Colonic mucosa (tissue), 4 donors: ENCODE data around the gene C4B. TPM values are rescaled to one million over a fixed set of nuclear protein-coding genes. Genes with fewer than 3 reads are reported as not detected.
"Not testable (repeated sequence)": the region's sequence is repeated elsewhere in the genome, so short reads cannot be mapped to it uniquely, and the experiment has no call there.

Experiments
- DNase-seq: peaks from one replicate; pipeline ENCODE4 v3.0.0-alpha.2; 2020
- H3K27ac ChIP-seq: fragments of 200-600 bp; one replicate; pipeline ENCODE4 v1.8.0; 2021
- H3K27me3 ChIP-seq: fragments of 200-600 bp; one replicate; pipeline ENCODE4 v1.8.0; 2021
- H3K36me3 ChIP-seq: fragments of 200-600 bp; one replicate; pipeline ENCODE4 v1.8.0; 2021
- H3K4me1 ChIP-seq: fragments of 200-600 bp; one replicate; pipeline ENCODE4 v1.8.0; 2021; ENCODE audit warnings: mild to moderate bottlenecking
- H3K4me3 ChIP-seq: fragments of 200-600 bp; one replicate; pipeline ENCODE4 v1.8.0; 2021
- H3K9ac ChIP-seq, 2 donors: one replicate each; pipeline ENCODE4 v1.7.0; 2013; ENCODE audit warnings: control low read depth in 2 of 2, low read depth in 2 of 2, low read length in 2 of 2
- H3K9me3 ChIP-seq: fragments of 200-600 bp; one replicate; pipeline ENCODE4 v1.8.0; 2021
- intact Hi-C: fragments of 100-400 bp; cut with DNase I; formaldehyde crosslinking; loops from one replicate; pipeline ENCODE4 v1.14.1; 2022
- total RNA-seq, 2 donors: library from RNA; stranded (reverse); fragmentation: NEBNext Ultra II Directional in 1 of 2; extraction: Animal tissue kit (Norgen Biotek cat#: 25700) in 1 of 2; gene quantifications; one replicate each; pipeline ENCODE4 v1.2.1, GENCODE V29; 2021
- TF ChIP-seq, protein P1 (sequence below): fragments of 200-600 bp; IDR thresholded peaks from one replicate; pipeline ENCODE4 v1.8.0; 2022; ENCODE audit warnings: antibody characterized with exemption, mild to moderate bottlenecking
- donor health status: healthy.
- donor health status: DM: no; HTN: no; CAD: no.
- donor health status: DM: no; HTN: no; CAD: no.

Gene C4B
- total RNA-seq, 2 donors from 2014 or later, result 11.9 to 19.4 TPM

DNA sequence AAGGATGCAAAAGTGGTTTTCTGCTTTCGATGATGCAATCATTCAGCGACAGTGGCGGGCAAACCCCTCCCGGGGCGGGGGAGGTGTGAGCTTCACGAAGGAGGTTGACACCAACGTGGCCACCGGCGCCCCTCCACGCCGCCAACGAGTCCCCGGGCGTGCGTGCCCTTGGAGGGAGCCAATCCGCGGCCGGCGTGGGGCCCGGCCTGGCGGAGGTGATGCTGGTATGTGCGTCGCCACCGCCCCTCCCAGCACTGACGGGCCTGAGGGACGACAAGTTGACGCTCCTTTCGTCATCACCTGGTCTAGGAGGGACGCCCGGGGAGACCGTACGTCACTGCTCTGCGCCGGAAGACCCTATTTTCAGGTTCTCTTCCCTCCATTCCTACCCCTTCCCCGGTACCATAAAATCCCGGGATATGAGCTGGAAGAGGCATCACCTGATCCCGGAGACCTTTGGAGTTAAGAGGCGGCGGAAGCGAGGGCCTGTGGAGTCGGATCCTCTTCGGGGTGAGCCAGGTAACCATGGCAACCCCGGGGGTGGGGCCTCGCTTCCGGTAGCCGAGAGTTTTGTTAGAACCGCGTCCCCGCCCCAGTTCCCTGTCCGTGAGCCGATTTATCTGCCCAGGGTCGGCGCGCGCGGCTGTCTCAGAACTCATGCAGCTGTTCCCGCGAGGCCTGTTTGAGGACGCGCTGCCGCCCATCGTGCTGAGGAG lies 42.4 kb upstream of the C4B start, which contains the start of gene DXO:
Gene DXO, minus strand, starts transcription at position 146 of the 716 bp plus-strand sequence. CDS start 463 bp downstream, outside the sequence.
- intact Hi-C loops, result no loop called here
- H3K4me3 ChIP-seq, result peak within 1 kb of the TSS; percentile 95
- peak within 1 kb of the TSS; percentile 94 for H3K27ac ChIP-seq
- H3K9ac ChIP-seq, result peak within 1 kb of the TSS; percentile 72 to 82
- peak; percentile 97 for DNase-seq
- H3K9me3 ChIP-seq, result no peaks in the 10 kb centered on the region
- TF ChIP-seq, protein P1, sequence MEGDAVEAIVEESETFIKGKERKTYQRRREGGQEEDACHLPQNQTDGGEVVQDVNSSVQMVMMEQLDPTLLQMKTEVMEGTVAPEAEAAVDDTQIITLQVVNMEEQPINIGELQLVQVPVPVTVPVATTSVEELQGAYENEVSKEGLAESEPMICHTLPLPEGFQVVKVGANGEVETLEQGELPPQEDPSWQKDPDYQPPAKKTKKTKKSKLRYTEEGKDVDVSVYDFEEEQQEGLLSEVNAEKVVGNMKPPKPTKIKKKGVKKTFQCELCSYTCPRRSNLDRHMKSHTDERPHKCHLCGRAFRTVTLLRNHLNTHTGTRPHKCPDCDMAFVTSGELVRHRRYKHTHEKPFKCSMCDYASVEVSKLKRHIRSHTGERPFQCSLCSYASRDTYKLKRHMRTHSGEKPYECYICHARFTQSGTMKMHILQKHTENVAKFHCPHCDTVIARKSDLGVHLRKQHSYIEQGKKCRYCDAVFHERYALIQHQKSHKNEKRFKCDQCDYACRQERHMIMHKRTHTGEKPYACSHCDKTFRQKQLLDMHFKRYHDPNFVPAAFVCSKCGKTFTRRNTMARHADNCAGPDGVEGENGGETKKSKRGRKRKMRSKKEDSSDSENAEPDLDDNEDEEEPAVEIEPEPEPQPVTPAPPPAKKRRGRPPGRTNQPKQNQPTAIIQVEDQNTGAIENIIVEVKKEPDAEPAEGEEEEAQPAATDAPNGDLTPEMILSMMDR, result no peak
- H3K4me1 ChIP-seq, result peaks cover 4% of the 10 kb centered on the region
- no peaks in the 10 kb centered on the region for H3K27me3 ChIP-seq
- H3K36me3 ChIP-seq, result no peaks in the 10 kb centered on the region

DNA sequence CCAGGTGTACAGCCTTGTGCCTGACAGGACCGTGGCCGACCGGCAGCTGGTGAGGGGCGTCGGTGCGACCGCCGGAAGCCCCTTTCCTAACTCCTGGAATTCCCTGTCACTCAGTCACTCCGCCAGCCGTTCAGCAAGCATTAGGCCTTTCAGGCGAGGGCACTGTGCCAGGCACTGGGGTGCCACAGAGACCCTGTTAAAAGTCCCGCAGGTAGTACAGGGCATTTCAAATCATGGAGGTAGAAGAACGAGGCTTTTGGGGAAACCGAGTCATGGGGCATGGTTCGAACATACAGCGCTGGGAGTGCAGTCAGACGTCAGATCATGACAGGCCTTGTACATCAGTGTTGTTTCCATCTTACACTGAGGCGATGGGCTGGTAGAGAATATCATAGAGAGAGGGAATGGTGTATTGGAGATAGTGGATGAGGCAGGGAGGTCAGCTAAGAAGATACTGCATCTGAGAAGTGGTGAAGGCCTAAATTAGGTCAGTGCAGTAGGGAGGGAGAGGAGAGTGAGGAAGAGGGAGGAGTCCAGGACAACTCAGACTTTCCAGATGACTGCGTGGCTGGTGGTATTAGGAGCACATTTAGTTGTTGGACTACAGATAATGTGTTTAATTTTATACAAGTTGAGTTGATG lies 41.8 kb upstream of the C4B start:
- TF ChIP-seq, protein P1, result no peak
- no peak for DNase-seq
- peak overlapping the region; percentile 72 to 82 for H3K9ac ChIP-seq
- intact Hi-C loops, result no loop called here
- H3K27ac ChIP-seq, result peak overlapping the region; percentile 94
- H3K4me1 ChIP-seq, result peaks cover 4% of the 10 kb centered on the region
- peak overlapping the region; percentile 95 for H3K4me3 ChIP-seq
- no peaks in the 10 kb centered on the region for H3K36me3 ChIP-seq
- H3K27me3 ChIP-seq, result no peaks in the 10 kb centered on the region
- no peaks in the 10 kb centered on the region for H3K9me3 ChIP-seq

DNA sequence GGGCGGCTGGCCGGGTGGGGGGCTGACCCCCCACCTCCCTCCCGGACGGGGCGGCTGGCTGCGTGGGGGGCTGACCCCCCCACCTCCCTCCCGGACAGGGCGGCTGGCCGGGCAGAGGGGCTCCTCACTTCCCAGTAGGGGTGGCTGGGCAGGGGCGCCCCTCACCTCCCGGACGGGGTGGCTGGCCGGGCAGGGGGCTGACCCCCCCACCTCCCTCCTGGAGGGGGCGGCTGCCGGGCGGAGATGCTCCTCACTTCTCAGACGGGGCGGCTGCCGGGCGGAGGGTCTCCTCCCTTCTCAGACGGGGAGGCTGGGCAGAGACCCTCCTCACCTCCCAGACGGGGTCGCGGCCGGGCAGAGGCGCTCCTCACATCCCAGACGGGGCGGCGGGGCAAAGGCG lies 38.5 kb upstream of the C4B start:
- H3K4me1 ChIP-seq, H3K4me3 ChIP-seq, DNase-seq, H3K9me3 ChIP-seq, H3K9ac ChIP-seq, intact Hi-C loops, H3K27ac ChIP-seq, H3K36me3 ChIP-seq, H3K27me3 ChIP-seq: not testable (repeated sequence)

DNA sequence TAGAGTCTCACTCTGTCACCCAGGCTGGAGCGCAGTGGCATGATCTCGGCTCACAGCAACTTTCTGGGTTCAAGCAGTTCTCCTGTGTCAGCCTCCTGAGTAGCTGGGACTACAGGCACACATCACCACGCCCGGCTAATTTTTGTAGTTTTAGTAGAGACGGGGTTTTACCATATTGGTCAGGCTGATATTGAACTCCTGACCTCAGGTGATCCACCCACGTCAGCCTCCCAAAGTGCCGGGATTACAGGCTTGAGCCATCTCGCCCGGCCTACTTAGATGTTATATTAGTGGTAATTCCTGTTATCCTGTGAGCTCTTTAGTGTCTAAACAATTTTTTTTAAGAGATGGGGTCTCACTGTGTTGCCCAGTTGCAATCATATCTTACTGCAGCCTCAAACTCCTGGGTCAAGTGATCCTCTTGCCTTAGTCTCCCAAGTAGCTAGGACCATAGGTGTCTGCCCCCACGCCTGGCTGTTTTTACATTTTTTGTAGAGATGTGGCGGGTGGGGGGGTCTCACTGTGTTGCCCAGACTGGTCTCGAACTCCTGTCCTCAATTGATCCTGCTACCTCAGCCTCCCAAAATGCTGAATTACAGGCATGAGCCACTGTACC lies 36.7 kb upstream of the C4B start:
- intact Hi-C loops, result no loop called here
- Histone ChIP-seq H3K27me3 (no peaks in the 10 kb centered on the region), H3K4me1 (peaks cover 3% of the 10 kb centered on the region), H3K9me3 (no peaks in the 10 kb centered on the region), H3K27ac (no peak overlapping the region), H3K36me3 (no peaks in the 10 kb centered on the region), H3K4me3 (no peak overlapping the region), H3K9ac (no peak overlapping the region)
- DNase-seq, result no peak
- TF ChIP-seq, protein P1, result no peak

DNA sequence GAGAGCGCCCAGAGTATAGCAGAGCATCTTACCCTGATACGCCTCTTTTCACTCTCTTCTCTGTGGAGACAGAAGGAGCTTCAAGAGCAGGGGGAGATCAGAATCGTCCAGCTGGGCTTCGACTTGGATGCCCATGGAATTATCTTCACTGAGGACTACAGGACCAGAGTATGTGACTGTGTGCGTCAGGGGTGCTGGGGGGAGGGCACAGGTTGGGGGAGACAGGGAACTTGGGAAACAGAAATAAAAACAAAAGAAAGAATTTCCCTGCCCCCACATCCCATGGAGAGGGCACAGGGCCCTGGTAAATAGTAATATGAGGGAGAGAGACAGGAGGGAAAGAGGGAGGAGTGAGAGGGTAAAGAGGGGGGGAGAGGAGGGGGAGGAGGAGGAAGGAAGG lies 35.8 kb upstream of the C4B start:
- intact Hi-C loops, result no loop called here
- H3K9me3 ChIP-seq, result no peaks in the 10 kb centered on the region
- no peak overlapping the region for H3K4me3 ChIP-seq
- H3K27ac ChIP-seq, result no peak overlapping the region
- no peak overlapping the region for H3K9ac ChIP-seq
- DNase-seq, result no peak
- no peaks in the 10 kb centered on the region for H3K4me1 ChIP-seq
- no peaks in the 10 kb centered on the region for H3K36me3 ChIP-seq
- H3K27me3 ChIP-seq, result no peaks in the 10 kb centered on the region
- TF ChIP-seq, protein P1, result no peak
